Transverse colon (tissue), 4 donors: ENCODE results near the gene EVI5.

Experiments
- CTCF ChIP-seq, 5 experiments: fragments of 200-600 bp in 3 of 5; fragments of 450-650 bp in 2 of 5; sonication (generic) in 3 of 5; IDR thresholded peaks; 1 replicate in 2 of 5; 2 replicates in 3 of 5; pipeline ENCODE4 v1.5.1; 2016 to 2017; ENCODE audit warnings: antibody characterized with exemption in 5 of 5, inconsistent platforms in 3 of 5, mild to moderate bottlenecking in 2 of 5, moderate library complexity in 1 of 5
- EP300 ChIP-seq: sonication (generic); formaldehyde crosslinking; IDR thresholded peaks from one replicate; pipeline ENCODE4 v1.6.1; 2017; ENCODE audit warnings: antibody characterized with exemption, low read depth
- POLR2A ChIP-seq: fragments of 450-650 bp; IDR thresholded peaks from one replicate; pipeline ENCODE4 v1.6.1; 2016; ENCODE audit warnings: antibody characterized with exemption, mild to moderate bottlenecking, moderate library complexity
- POLR2AphosphoS5 ChIP-seq, 3 donors: sonication (generic); formaldehyde crosslinking; IDR thresholded peaks; one replicate each; pipeline ENCODE4 v1.6.1; 2016; ENCODE audit warnings: antibody characterized with exemption in 3 of 3

- TF ChIP-seq POLR2A (no peak), CTCF (IDR thresholded peaks at IDR 0.05) (no peak), EP300 (no peak), POLR2AphosphoS5 (IDR thresholded peaks at IDR 0.05) (no peak)
Observed at GRCh38 chr1:92679980-92680379, 104.9 kb downstream of the EVI5 start.
